ENCODE results near the gene CDC42EP3.

GRCh38 chr2:37657471-37657870 lies 14.0 kb downstream of the CDC42EP3 start:
- no peak for TF ChIP-seq CTCF (IDR thresholded peaks at IDR 0.05)
- no peak for TF ChIP-seq POLR2A (IDR thresholded peaks at IDR 0.05)

Data from adrenal gland (tissue), 5 donors.